ENCODE data around the gene ARID3B. TPM values are rescaled to one million over a fixed set of nuclear protein-coding genes. Genes with fewer than 3 reads are reported as not detected.
"Not testable (repeated sequence)": the region's sequence is repeated elsewhere in the genome, so short reads cannot be mapped to it uniquely, and the experiment has no call there.

Gene ARID3B
- total RNA-seq, 2 experiments from 2014 or later, result 3.2 to 7.5 TPM

GRCh38 chr15:74628199-74628598, 87.2 kb downstream of the ARID3B start:
- intact Hi-C loops (cut with micrococcal nuclease; ENCODE audit: unreplicated experiment), result no loop called here
- Histone ChIP-seq H3K4me3 (ENCODE audit: low read depth, low read length, poor library complexity, severe bottlenecking) (no peak overlapping the region), H3K79me2 (ENCODE audit: insufficient read depth, low read depth, low read length) (no peaks in the 10 kb centered on the region), H3K9me2 (ENCODE audit: insufficient read depth, low read length) (no peaks in the 10 kb centered on the region), H3K27ac (ENCODE audit: low read depth, low read length, poor library complexity, severe bottlenecking) (no peak overlapping the region), H3K9me3 (ENCODE audit: low read length) (no peaks in the 10 kb centered on the region), H3K4me2 (ENCODE audit: low read length) (no peak overlapping the region), H4K20me1 (ENCODE audit: insufficient read depth, low read length) (no peaks in the 10 kb centered on the region; the same call in 1 of the 2 replicates), H3K4me1 (ENCODE audit: insufficient read depth, low read length, poor library complexity, severe bottlenecking) (peaks cover 26% of the 10 kb centered on the region), H2AFZ (ENCODE audit: low read length) (no peak overlapping the region), H3K36me3 (ENCODE audit: insufficient read depth, low read length) (peaks cover 96% of the 10 kb centered on the region)
- DNase-seq (ENCODE audit: low spot score), result no peak
- ChIA-PET CTCF (ENCODE audit: unreplicated experiment) (no interaction called here), POLR2A (no interaction called here)
- no peak for TF ChIP-seq CTCF (conservative IDR thresholded peaks at IDR 0.05; ENCODE audit: low read length)
- TF ChIP-seq EZH2phosphoT487 (IDR thresholded peaks at IDR 0.05; ENCODE audit: borderline replicate concordance, low read depth, low read length), result no peak
- BruUV-seq (replicated peaks), result no TSS peak

- intact Hi-C loops (cut with micrococcal nuclease; ENCODE audit: unreplicated experiment), result no loop called here
- DNase-seq (ENCODE audit: low spot score), result no peak
- H3K4me1 ChIP-seq (ENCODE audit: insufficient read depth, low read length, poor library complexity, severe bottlenecking), result peaks cover 26% of the 10 kb centered on the region
- no peaks in the 10 kb centered on the region for H3K9me2 ChIP-seq (ENCODE audit: insufficient read depth, low read length)
- no peak overlapping the region for H2AFZ ChIP-seq (ENCODE audit: low read length)
- POLR2A ChIA-PET, result no interaction called here
- CTCF ChIA-PET (ENCODE audit: unreplicated experiment), result no interaction called here
- no peaks in the 10 kb centered on the region for H3K79me2 ChIP-seq (ENCODE audit: insufficient read depth, low read depth, low read length)
- H3K9me3 ChIP-seq (ENCODE audit: low read length), result no peaks in the 10 kb centered on the region
- H3K4me3 ChIP-seq (ENCODE audit: low read depth, low read length, poor library complexity, severe bottlenecking), result no peak overlapping the region
- peaks cover 95% of the 10 kb centered on the region for H3K36me3 ChIP-seq (ENCODE audit: insufficient read depth, low read length)
- H3K4me2 ChIP-seq (ENCODE audit: low read length), result no peak overlapping the region
- TF ChIP-seq EZH2phosphoT487 (IDR thresholded peaks at IDR 0.05; ENCODE audit: borderline replicate concordance, low read depth, low read length) (no peak), CTCF (conservative IDR thresholded peaks at IDR 0.05; ENCODE audit: low read length) (no peak)
- no peak overlapping the region for H3K27ac ChIP-seq (ENCODE audit: low read depth, low read length, poor library complexity, severe bottlenecking)
- BruUV-seq (replicated peaks), result no TSS peak
- no peaks in the 10 kb centered on the region; the same call in 1 of the 2 replicates for H4K20me1 ChIP-seq (ENCODE audit: insufficient read depth, low read length)
These were observed 87.9 kb downstream of the ARID3B start for GRCh38 chr15:74628949-74629348.

- CTCF ChIA-PET (ENCODE audit: unreplicated experiment), result interaction anchor here (0.9 kb wide), 1 partner anchor 103 kb away, joined by 3 read pairs; no protein-coding TSS in a partner anchor
- H2AFZ ChIP-seq (ENCODE audit: low read length); H4K20me1 ChIP-seq (ENCODE audit: insufficient read depth, low read length); H3K27ac ChIP-seq (ENCODE audit: low read depth, low read length, poor library complexity, severe bottlenecking); intact Hi-C loops (cut with micrococcal nuclease; ENCODE audit: unreplicated experiment); H3K9me3 ChIP-seq (ENCODE audit: low read length); H3K4me2 ChIP-seq (ENCODE audit: low read length); H3K9me2 ChIP-seq (ENCODE audit: insufficient read depth, low read length); DNase-seq (ENCODE audit: low spot score); H3K4me3 ChIP-seq (ENCODE audit: low read depth, low read length, poor library complexity, severe bottlenecking); POLR2A ChIA-PET; H3K79me2 ChIP-seq (ENCODE audit: insufficient read depth, low read depth, low read length); BruUV-seq (replicated peaks): not testable (repeated sequence)
- H3K36me3 ChIP-seq (ENCODE audit: insufficient read depth, low read length), result peaks cover 95% of the 10 kb centered on the region
- H3K4me1 ChIP-seq (ENCODE audit: insufficient read depth, low read length, poor library complexity, severe bottlenecking), result peaks cover 26% of the 10 kb centered on the region
These were observed 88.7 kb downstream of the ARID3B start for GRCh38 chr15:74629696-74630095.
